ENCODE measurements around the gene USP53. TPM values are rescaled to one million over a fixed set of nuclear protein-coding genes. Genes with fewer than 3 reads are reported as not detected.

Gene USP53
- 48.8 and 52.6 TPM in 2 replicates for total RNA-seq

DNA sequence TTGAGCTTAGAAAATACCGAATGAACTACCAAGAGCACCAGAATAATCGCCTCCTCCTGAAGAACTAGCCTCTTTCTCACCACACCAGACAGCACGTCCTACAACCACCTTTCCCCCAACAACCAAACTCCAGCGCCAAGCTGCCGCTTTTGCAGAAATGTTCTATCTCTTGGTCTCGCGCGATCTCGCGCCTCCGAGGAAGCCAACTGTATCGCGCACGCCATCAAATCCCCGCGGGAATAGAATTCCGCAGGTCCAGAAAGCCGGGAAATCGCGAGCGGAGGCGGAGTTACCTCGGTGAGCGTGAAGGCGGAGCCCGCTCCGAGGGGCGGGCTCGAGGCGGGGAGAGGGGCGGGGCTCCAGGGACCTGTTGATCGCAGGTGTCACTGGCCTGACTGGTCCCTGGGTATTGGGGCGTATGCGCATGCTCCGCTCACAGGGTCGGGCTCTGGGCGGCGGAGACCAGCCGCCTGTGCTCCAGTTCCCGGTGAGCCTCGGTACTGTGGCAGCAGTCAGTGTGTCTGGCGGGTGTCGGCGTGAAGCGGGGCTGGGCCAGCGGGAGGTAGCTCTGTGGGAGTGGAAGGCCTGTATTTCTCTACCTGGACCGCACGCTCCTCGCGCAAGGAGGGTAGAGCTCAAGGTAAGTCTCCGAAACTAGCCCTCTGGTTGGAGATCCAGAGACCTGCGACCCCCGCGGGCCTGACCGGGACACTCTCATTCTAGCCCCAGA, at the start of gene USP53:
USP53 (plus strand) TSS at position 480 of the 730 bp plus-strand sequence. CDS start 27,047 bp downstream, outside the sequence.

DNA sequence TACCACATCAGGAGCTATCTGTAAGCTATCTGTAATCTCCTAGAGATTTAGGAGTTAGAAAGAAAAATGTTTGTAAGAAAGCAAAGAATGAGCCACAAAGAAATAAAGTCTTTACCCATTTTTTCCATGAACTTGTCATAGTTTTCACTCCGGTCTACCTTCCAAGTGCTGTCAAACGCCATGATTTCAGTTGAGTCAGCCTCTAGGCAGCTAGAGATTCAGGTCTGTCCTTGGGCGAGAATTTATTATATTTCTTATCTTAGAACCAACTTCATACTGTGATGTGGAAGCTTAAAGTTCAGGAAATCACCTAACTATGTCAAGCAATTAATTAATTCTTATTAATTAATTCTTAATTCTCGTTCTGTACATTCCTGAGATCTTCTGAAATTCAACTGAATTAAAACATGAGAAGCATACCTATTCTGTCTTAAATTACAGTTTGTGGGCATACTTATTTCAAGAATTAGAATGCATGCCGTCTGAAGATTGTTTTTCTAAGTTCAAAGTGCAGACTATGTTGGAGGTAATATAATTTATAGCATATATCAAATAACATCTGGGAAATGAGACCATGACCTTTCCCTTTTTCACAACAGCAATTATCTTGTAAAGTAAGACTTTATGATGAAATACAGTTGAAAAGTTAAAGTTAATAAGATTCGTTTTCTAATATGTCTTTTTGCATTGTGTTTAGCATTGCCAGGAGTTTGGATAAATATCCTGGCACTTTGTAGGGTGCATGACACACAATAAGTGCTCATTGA, 109.6 kb downstream of the USP53 start, which contains the start of gene FABP2:
FABP2 (minus strand) TSS at position 218 of the 767 bp plus-strand sequence; CDS start at position 182, 36 bp downstream.

Other genes with a start within 250 kb of the USP53 start
- gene MYOZ2, start 76.9 kb upstream of the USP53 start, total RNA-seq: not detected in 2 replicates
- gene FABP2, start 109.4 kb downstream of the USP53 start, total RNA-seq: not detected in 2 replicates

All from nasal cavity respiratory epithelium epithelial cell of viscerocranial mucosa (primary cell).